ENCODE results near the gene CA10.

- no peak for TF ChIP-seq ZNF274 (IDR thresholded peaks at IDR 0.05; ENCODE audit: low read depth, low read length)
- no peak for TF ChIP-seq SUZ12 (IDR thresholded peaks at IDR 0.05; ENCODE audit: extremely low read depth, insufficient read depth, insufficient read length)
- TF ChIP-seq YY1 (IDR thresholded peaks at IDR 0.05; ENCODE audit: insufficient read depth, insufficient read length), result no peak
Observed at GRCh38 chr17:51672065-51672464, 486.4 kb downstream of the CA10 start.
